Mammary epithelial cell (primary cell): ENCODE data around the gene MYO5C.

Source experiments
- EZH2 ChIP-seq: IDR thresholded peaks from 2 replicates; pipeline ENCODE4 v1.6.1; 2012; ENCODE audit warnings: low read length, inconsistent platforms, borderline replicate concordance
- TF ChIP-seq, protein P1 (sequence below), 2 donors: IDR thresholded peaks in 1 of 2; conservative IDR thresholded peaks in 1 of 2; 2 replicates each; pipeline ENCODE4 v1.5.1; 2011 to 2012; ENCODE audit warnings: inconsistent platforms in 2 of 2, low read length in 2 of 2, mild to moderate bottlenecking in 2 of 2, control low read depth in 1 of 2, low read depth in 1 of 2; ENCODE audit not compliant: insufficient read depth in 1 of 2; ENCODE audit errors: extremely low read depth in 1 of 2

- TF ChIP-seq, protein P1, sequence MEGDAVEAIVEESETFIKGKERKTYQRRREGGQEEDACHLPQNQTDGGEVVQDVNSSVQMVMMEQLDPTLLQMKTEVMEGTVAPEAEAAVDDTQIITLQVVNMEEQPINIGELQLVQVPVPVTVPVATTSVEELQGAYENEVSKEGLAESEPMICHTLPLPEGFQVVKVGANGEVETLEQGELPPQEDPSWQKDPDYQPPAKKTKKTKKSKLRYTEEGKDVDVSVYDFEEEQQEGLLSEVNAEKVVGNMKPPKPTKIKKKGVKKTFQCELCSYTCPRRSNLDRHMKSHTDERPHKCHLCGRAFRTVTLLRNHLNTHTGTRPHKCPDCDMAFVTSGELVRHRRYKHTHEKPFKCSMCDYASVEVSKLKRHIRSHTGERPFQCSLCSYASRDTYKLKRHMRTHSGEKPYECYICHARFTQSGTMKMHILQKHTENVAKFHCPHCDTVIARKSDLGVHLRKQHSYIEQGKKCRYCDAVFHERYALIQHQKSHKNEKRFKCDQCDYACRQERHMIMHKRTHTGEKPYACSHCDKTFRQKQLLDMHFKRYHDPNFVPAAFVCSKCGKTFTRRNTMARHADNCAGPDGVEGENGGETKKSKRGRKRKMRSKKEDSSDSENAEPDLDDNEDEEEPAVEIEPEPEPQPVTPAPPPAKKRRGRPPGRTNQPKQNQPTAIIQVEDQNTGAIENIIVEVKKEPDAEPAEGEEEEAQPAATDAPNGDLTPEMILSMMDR (conservative IDR thresholded peaks at IDR 0.05 in 1 of 2, IDR thresholded peaks at IDR 0.05 in 1 of 2; ENCODE audit: extremely low read depth in 1 of 2, insufficient read depth in 1 of 2, low read depth in 1 of 2, low read length in 2 of 2): no peak
- TF ChIP-seq EZH2: no peak
These were observed 63.3 kb downstream of the MYO5C start for GRCh38 chr15:52232327-52232726.
